ENCODE results near the gene NPHP1.

Gene NPHP1

DNA sequence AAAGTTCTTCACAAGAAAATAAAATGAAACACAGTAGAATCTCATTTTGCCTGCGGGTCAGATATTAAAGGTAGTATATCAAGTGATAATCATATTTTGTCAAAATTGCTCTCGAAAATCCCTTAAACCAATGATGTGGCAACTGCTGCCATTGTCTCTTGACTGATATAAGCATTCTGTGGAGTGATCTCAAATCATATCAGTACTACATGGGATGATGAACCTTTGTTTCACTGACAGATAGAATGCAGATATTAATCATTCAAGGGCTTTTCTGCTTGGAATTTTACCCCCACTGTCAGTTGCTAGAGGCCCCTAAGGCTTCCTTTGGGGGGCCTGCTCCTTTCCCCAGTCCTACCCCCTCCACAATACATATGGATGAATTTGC is 57.9 kb downstream of the NPHP1 start:
- no peak for DNase-seq (ENCODE audit: low read depth, low spot score)
- H3K36me3 ChIP-seq (ENCODE audit: insufficient read depth, low read length): no peaks in the 10 kb centered on the region
- no peak overlapping the region for H3K9ac ChIP-seq (ENCODE audit: insufficient read length)
- TF ChIP-seq POLR2AphosphoS5 (IDR thresholded peaks at IDR 0.05; ENCODE audit: borderline replicate concordance, low read depth, low read length) (no peak), FOXP2 (optimal IDR thresholded peaks at IDR 0.05; ENCODE audit: control extremely low read depth, extremely low read length, insufficient read depth) (no peak), EZH2 (IDR thresholded peaks at IDR 0.05) (no peak)
- H3K4me3 ChIP-seq: no peak overlapping the region
- H3K9me3 ChIP-seq (ENCODE audit: low read depth, low read length): no peaks in the 10 kb centered on the region
- no peak overlapping the region for H3K27ac ChIP-seq

DNA sequence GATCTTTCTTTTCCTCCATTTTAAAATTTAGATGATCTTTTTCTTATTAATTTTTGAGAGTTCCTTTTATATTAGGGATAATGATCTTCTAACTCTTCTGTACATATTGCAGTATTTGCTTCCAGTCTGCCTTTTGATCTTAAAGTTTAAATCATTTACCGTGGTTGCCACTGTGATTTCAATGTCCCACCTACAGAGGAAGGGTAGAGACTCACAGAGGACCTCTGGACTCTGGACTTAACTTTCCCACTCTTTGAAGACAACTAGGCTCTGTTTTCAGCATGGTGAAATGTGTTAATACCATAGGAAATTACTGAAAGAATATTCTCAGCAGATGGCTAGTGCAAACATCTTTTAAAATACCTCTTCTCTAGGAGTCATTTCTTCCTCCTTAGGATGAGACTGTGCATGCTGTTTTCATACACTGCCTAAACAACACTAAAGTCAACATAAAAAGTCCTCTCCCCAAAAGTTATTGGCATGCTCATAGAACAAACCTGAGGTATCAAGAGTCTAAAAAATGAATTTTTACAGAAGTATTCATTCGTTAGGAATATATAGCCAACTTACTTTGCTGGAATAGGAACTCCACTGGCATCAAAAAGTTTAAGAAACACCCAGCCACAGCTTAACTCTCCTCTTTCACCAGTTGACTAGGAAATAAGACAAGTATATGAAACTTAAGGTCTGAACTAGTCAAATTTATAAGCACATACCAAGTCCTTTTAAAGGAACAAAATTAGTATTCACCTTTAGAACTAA is 58.4 kb downstream of the NPHP1 start:
- TF ChIP-seq POLR2AphosphoS5 (IDR thresholded peaks at IDR 0.05; ENCODE audit: borderline replicate concordance, low read depth, low read length) (no peak), EZH2 (IDR thresholded peaks at IDR 0.05) (no peak), FOXP2 (optimal IDR thresholded peaks at IDR 0.05; ENCODE audit: control extremely low read depth, extremely low read length, insufficient read depth) (no peak)
- no peak overlapping the region for H3K27ac ChIP-seq
- DNase-seq (ENCODE audit: low read depth, low spot score): no peak
- H3K9ac ChIP-seq (ENCODE audit: insufficient read length): no peak overlapping the region
- no peak overlapping the region for H3K4me3 ChIP-seq
- H3K9me3 ChIP-seq (ENCODE audit: low read depth, low read length): no peaks in the 10 kb centered on the region
- H3K36me3 ChIP-seq (ENCODE audit: insufficient read depth, low read length): no peaks in the 10 kb centered on the region

DNA sequence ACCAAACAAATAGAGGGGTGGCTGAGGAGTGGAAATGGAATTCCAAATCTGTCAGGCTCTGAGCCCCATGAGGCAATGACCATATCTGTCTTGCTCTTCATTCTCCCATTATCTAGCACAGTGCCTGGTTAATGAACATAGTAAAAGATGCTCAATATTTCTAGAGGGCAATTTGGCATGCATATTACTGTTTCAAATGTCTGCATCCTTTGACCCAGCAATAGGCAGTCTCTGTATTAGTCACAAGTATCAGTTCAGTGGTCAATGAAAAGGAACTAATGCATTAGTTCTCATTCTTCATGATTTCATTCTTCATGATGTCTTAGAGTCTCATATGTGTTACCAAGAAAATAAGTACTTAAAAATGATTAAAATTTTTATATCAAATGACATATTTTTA is 60.8 kb downstream of the NPHP1 start:
- TF ChIP-seq FOXP2 (optimal IDR thresholded peaks at IDR 0.05; ENCODE audit: control extremely low read depth, extremely low read length, insufficient read depth) (no peak), POLR2AphosphoS5 (IDR thresholded peaks at IDR 0.05; ENCODE audit: borderline replicate concordance, low read depth, low read length) (no peak), EZH2 (IDR thresholded peaks at IDR 0.05) (no peak)
- no peak overlapping the region for H3K4me3 ChIP-seq

DNA sequence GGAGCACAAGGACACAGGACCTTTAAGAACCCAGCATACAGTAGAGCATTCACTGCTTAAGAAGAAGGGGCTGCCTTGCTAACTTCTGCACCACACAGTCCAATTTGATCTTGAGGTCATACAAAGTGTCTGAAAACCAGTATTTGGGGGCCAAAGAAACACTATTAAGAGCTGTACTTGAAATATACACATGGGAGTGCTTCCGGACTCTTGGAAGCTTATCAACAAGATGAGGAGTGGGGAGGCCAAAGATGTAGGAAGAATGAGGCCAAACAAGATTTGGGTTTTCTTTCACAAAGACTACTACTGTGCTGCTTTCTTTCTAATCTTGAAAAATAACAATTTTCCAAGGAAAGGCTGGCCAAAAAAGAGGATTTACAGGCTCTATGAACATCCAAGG is 64.4 kb downstream of the NPHP1 start:
- no peak overlapping the region for H3K9ac ChIP-seq (ENCODE audit: insufficient read length)
- no peak for TF ChIP-seq POLR2AphosphoS5 (IDR thresholded peaks at IDR 0.05; ENCODE audit: borderline replicate concordance, low read depth, low read length)
- no peak for TF ChIP-seq FOXP2 (optimal IDR thresholded peaks at IDR 0.05; ENCODE audit: control extremely low read depth, extremely low read length, insufficient read depth)
- no peak for TF ChIP-seq EZH2 (IDR thresholded peaks at IDR 0.05)
- H3K4me3 ChIP-seq: no peak overlapping the region
- DNase-seq (ENCODE audit: low read depth, low spot score): no peak
- H3K36me3 ChIP-seq (ENCODE audit: insufficient read depth, low read length): no peaks in the 10 kb centered on the region
- H3K27ac ChIP-seq: no peak overlapping the region
- H3K9me3 ChIP-seq (ENCODE audit: low read depth, low read length): no peaks in the 10 kb centered on the region

More for the DNA sequence above, 60.8 kb downstream of the NPHP1 start:
- DNase-seq (ENCODE audit: low read depth, low spot score): no peak
- Histone ChIP-seq H3K9ac (ENCODE audit: insufficient read length) (no peak overlapping the region), H3K9me3 (ENCODE audit: low read depth, low read length) (no peaks in the 10 kb centered on the region), H3K36me3 (ENCODE audit: insufficient read depth, low read length) (no peaks in the 10 kb centered on the region), H3K27ac (no peak overlapping the region)

DNA sequence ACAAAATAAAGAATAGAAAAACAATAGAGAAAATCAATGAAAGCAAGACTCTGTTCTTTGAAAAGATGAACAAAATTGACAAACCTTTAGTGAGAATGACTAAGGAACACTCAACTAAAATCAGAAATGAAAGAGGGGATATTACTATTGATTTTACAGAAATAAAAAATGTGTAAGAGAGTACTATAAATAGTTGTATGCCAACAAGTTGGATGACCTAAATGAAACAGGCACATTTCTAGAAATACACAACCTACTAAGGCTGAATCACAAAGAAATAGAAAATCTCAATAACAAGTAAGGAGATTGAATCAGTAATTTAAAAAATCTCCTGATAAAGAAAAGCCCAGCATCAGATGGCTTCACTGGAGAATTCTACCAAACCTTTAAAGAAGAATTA is 70.8 kb downstream of the NPHP1 start:
- no peak for DNase-seq (ENCODE audit: low read depth, low spot score)
- TF ChIP-seq EZH2 (IDR thresholded peaks at IDR 0.05): no peak
- TF ChIP-seq POLR2AphosphoS5 (IDR thresholded peaks at IDR 0.05; ENCODE audit: borderline replicate concordance, low read depth, low read length): no peak
- TF ChIP-seq FOXP2 (optimal IDR thresholded peaks at IDR 0.05; ENCODE audit: control extremely low read depth, extremely low read length, insufficient read depth): no peak
- Histone ChIP-seq H3K9ac (ENCODE audit: insufficient read length) (no peak overlapping the region), H3K9me3 (ENCODE audit: low read depth, low read length) (0 out of 2 replicates have a peak, but pooled peaks cover 6% of the 10 kb centered on the region), H3K36me3 (ENCODE audit: insufficient read depth, low read length) (no peaks in the 10 kb centered on the region), H3K4me3 (no peak overlapping the region), H3K27ac (no peak overlapping the region)

DNA sequence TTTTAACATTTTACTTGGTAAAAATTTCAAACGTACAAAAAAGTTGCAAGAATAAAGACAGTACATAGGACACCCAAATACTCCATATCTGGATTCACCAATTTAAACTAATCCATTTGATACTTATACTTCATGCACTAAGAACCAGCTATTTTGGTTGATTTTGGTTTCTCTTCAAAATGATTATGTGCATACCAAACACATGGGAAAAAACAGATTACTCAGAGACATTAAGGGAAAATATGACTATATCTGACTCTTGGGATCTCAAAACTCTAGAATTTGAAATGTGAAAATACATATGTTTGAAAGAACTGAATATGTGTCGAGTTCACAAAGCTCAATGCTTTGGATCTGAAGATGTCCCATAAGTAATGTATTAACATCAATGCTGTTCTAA is 73.6 kb downstream of the NPHP1 start:
- Histone ChIP-seq H3K36me3 (ENCODE audit: insufficient read depth, low read length) (no peaks in the 10 kb centered on the region), H3K9me3 (ENCODE audit: low read depth, low read length) (0 out of 2 replicates have a peak, but pooled peaks cover 6% of the 10 kb centered on the region), H3K27ac (no peak overlapping the region), H3K9ac (ENCODE audit: insufficient read length) (no peak overlapping the region), H3K4me3 (no peak overlapping the region)
- TF ChIP-seq EZH2 (IDR thresholded peaks at IDR 0.05) (no peak), POLR2AphosphoS5 (IDR thresholded peaks at IDR 0.05; ENCODE audit: borderline replicate concordance, low read depth, low read length) (no peak), FOXP2 (optimal IDR thresholded peaks at IDR 0.05; ENCODE audit: control extremely low read depth, extremely low read length, insufficient read depth) (no peak)
- no peak for DNase-seq (ENCODE audit: low read depth, low spot score)

DNA sequence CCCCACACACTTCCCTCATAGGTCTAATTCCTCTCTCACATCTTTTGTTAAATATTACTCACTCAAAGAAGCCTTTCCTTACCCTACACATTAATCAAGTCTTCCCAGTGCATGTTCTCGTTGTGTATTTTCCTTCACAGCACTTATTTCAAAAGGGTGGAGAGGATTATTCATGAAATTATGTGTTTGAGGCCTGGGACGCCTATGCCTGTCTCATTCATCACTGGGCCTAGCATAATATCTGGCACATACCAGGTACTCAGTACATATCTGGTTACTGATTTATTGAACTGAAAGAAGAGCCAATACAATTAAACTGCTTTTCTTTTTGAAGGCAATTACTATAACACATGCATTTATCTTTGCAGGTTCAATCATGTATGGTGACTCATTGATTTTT is 74.1 kb downstream of the NPHP1 start:
- no peak overlapping the region for H3K4me3 ChIP-seq
- DNase-seq (ENCODE audit: low read depth, low spot score): no peak
- H3K27ac ChIP-seq: no peak overlapping the region
- H3K36me3 ChIP-seq (ENCODE audit: insufficient read depth, low read length): no peaks in the 10 kb centered on the region
- H3K9ac ChIP-seq (ENCODE audit: insufficient read length): no peak overlapping the region
- H3K9me3 ChIP-seq (ENCODE audit: low read depth, low read length): 0 out of 2 replicates have a peak, but pooled peaks cover 6% of the 10 kb centered on the region
- TF ChIP-seq FOXP2 (optimal IDR thresholded peaks at IDR 0.05; ENCODE audit: control extremely low read depth, extremely low read length, insufficient read depth) (no peak), POLR2AphosphoS5 (IDR thresholded peaks at IDR 0.05; ENCODE audit: borderline replicate concordance, low read depth, low read length) (no peak), EZH2 (IDR thresholded peaks at IDR 0.05) (no peak)

DNA sequence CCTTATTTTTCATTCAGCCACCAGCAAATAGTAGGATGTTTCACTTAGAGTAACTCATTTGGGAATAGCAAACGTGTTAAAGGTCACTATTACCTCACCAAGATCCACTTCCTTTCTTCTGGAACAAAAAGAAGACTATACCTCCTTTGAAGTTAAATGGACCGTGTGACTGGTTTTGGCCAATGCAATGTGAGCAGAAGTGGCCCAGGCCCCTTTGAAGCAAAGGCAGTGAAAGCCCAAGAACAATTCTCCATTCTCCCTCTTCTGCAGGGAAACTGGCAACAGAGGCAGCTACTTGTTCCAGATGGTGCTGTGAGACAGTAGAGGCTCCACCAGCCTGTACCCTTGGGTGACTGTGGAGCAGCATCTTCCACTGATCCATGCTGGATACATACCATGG is 77.9 kb downstream of the NPHP1 start:
- Histone ChIP-seq H3K36me3 (ENCODE audit: insufficient read depth, low read length) (no peaks in the 10 kb centered on the region), H3K9me3 (ENCODE audit: low read depth, low read length) (no peaks in the 10 kb centered on the region), H3K27ac (no peak overlapping the region), H3K9ac (ENCODE audit: insufficient read length) (no peak overlapping the region), H3K4me3 (no peak overlapping the region)
- no peak for DNase-seq (ENCODE audit: low read depth, low spot score)
- TF ChIP-seq EZH2 (IDR thresholded peaks at IDR 0.05): no peak
- no peak for TF ChIP-seq POLR2AphosphoS5 (IDR thresholded peaks at IDR 0.05; ENCODE audit: borderline replicate concordance, low read depth, low read length)
- no peak for TF ChIP-seq FOXP2 (optimal IDR thresholded peaks at IDR 0.05; ENCODE audit: control extremely low read depth, extremely low read length, insufficient read depth)

All from SK-N-MC (cell line).